Measurements from ENCODE around the gene TMOD1. TPM values are rescaled to one million over a fixed set of nuclear protein-coding genes. Genes with fewer than 3 reads are reported as not detected.

TMOD1 gene
- polyA plus RNA-seq, 5 donors: 1.2 to 8.1 (median 1.8) TPM

DNA sequence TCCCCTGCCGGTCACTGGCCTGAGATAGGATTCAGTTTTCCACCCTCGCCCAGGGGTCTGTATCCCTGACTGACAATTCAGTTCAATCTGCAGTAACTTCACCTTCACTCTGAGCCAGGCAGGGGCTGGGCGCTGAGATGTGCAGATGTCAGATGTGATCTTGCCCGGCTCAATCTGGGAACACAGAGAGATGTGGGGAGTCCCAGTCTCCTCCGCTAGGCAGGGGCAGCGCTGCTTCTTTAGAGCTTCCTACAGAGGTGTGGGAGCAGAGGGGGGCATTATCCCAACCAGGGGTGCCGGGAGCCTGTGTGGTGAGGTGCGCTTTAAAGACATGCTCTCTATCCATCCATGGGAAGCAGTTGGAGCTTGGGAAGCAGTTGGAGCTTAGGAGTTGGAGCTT lies 14.6 kb downstream of the TMOD1 start:
- no peak for DNase-seq

DNA sequence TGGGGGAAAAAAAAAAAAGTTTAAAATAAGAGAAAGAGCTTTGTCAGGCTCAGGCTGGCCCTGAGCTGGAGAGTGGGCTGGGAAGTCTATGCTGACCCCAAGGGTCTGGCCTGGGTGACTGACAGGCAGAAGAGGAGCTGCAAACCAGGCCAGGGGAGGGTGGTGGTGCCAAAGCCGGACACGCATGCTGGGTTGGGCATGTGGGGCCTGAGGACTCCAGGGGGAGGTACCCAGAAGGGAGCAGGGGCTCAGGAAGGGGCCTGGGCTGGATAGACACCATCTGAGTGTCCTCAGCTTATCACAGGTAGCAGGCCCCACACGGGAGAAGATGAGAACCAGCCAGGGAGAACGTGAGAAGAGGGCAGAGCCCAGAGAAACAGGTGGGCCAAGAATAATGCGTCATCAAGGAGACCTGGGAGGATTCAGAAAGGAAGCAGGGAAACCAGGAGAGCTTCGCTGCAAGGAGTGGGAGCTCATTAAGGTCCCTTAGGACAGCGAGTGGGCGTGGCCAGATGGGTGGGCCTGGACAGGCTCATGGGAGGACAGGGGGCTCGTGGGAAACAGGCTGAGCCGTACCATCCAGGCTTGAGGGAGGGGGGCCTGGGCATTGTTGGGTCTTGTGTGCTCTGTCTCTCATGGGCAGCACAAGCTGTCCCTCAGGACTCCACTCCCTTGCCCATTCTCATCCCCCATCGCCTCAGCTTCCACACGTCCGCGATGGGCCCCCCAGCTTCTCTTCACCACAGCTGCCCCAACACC lies 16.0 kb downstream of the TMOD1 start:
- DNase-seq: no peak

DNA sequence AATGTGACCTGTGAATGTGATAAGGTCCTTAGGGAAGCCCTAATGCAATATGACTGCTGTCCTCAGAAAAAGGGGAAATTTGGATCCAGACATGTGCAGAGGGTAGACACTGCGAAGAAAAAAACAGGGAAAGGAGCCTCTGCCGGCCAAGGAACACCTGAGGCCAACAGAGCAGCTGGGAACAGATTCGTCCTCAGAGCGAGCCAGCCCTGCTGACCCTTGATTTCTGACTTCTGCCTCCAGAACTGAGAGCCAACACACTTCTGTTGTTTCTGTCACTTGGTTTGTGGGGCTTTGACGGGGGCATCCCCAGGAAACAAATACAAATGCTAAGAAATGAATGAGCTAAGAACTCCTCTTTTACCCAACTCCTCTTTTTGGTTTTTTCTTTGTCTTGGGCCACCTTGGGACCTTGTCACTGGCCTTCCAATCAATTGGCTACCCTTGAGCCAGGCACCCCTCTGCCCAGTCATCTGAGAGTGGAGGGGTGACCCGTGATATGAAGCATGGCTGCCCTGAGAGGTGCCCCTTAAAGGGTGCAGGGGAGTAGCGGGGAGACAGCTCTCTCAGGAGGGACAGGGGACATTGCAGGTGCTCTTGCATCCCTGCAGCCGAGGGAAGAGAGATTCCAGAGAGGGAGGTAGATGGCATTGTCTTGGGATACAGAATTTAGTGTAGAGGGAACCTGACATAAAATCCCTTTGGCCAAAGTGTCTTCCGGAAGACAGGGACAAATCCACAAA lies 16.9 kb downstream of the TMOD1 start:
- no peak for DNase-seq

DNA sequence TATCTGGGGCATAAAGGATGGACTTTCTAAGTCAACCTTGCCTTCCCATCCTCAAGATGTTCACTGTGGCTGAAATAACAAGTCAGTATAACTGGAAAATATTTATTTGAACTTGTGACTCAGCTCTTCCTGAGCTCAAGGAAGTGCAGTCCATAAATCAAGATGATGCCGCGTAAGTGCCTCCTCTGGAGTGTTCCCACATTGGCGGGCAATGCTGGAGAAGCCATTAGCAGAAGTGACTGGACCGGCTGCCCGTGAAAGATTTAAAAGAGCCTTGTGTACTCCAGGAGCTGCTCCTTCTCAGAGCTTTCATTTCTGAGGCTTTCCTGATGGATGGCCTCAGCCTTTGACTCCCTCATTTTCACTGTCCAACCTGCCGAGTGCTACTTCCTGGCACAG lies 17.4 kb downstream of the TMOD1 start:
- DNase-seq: no peak

DNA sequence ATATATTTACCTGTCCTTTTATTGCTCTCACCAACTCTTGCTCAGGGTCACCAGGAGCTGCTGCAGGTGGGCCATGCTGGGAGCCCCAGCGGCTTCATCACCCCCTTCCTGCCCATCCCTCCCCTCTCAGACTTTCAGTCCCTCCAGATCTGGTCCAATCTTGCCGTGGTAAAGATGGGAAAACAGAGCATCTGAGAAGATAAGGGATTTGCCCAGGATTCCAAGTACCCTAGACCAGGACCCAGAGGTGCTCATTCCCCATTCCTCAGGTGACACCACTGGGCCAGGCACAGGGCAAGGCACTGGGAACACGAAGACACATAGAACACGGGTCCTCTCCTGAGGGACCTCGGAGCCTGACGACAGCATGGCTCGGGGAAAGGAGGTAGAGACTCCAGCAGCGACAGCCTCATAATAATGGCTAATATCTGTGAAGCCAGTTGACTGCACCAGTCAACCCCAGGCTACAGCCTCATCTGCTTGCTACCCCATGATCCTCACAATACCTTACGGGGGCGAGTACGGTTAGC lies 18.0 kb downstream of the TMOD1 start:
- DNase-seq: no peak

DNA sequence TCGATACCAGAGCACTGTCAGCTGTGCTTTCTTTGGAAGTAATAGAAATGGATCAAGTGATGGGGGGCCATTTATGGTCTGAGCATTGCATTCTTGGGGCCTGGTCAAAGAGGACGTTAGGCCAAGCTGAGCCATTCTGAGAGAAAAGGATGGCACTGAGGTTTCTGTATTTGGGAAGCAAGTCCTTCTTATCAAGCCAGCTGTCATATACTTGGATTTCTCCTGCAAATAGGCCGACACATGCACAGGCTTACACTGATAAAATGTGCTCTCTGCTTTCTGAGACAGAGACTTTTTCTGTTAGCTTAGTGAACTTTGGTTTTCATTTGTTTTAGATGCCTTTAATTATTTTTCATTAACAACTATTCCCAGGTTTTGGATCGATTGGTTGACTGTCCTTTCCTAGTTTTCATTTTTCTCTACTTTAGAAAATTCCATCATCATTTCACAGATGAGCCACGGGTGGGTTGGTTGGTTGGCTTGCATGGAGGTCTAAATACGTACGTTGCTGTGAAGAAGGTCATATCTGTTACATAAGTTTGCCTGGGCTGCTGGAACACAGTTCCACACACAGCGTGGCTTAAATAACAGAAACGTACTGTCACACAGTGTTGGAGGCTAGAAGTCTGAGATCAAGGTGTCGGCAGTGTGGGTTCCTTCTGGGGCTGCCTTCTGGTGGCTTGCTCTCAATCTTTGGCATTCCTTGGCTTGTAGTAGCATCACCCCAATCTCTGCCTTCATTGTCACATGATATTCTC lies 20.3 kb downstream of the TMOD1 start:
- DNase-seq: no peak

DNA sequence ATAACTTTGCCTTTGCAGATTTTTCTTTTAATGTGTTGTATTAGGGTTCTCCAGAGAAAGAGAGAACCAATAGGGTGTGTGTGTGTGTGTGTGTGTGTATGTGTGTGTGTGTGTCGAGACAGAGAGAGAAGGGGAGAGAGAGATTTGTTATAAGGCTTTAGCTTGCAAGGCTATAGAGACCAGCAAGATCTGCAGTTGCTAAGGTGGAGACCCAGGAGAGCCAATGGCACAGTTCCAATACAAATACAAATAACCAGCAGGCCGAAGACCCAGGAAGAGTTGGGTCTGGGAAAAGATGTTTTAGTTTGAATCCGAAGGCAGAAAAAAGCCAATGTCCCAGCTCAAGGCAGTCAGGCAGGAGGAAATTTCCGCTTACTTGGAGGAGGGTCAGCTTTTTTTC lies 23.0 kb downstream of the TMOD1 start:
- no peak for DNase-seq

DNA sequence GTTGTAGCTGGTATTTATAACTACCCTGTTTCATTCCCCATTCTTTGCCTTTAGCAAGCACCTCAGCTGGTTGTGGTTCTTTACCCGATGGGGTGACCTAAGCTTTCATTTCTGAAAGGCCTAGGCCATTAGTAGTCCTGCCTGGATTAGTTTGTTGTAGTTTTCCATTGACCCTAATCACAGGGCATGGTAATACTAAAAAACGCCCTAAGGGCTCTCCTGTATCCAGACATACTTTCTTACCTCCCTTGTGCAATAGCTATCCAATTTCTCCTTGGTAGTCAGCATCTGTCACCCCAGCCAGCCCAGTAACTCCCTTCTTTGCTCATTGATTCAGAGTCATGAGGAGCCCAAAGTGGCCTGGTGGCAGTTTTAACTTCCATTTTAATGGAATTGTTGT lies 24.0 kb downstream of the TMOD1 start:
- no peak for DNase-seq

DNA sequence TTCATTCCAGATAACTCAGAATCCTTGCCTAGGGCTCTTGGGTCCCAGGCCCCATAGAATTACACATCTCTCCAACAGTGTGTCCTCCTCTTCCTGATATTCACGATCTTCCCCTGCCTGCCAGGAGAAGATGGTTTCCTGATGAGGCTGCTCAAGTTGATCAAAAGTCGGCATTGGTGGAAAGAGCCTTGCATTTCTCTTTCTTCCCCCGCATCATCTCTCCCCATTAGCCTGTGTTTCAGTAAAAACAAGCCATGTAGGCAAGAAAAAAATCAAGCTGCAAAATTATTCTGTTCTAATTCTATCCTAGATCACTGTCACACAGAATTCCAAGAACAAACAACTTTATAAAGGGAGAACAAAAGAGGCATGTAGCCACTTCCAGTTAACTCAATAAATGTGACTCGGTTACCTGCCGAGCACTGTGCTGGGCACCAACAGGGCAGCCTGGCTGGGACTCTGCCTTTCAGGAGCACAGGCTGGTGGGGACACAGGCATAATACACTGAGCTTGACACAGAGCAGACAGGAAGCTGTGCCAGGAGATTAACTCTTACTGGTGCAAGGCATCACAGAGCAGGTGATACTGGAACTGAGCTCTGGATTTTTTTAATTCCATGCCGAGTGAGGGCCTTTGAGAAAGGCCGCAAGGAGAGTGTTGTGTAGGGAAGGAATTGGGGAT lies 25.6 kb downstream of the TMOD1 start:
- no peak for DNase-seq

DNA sequence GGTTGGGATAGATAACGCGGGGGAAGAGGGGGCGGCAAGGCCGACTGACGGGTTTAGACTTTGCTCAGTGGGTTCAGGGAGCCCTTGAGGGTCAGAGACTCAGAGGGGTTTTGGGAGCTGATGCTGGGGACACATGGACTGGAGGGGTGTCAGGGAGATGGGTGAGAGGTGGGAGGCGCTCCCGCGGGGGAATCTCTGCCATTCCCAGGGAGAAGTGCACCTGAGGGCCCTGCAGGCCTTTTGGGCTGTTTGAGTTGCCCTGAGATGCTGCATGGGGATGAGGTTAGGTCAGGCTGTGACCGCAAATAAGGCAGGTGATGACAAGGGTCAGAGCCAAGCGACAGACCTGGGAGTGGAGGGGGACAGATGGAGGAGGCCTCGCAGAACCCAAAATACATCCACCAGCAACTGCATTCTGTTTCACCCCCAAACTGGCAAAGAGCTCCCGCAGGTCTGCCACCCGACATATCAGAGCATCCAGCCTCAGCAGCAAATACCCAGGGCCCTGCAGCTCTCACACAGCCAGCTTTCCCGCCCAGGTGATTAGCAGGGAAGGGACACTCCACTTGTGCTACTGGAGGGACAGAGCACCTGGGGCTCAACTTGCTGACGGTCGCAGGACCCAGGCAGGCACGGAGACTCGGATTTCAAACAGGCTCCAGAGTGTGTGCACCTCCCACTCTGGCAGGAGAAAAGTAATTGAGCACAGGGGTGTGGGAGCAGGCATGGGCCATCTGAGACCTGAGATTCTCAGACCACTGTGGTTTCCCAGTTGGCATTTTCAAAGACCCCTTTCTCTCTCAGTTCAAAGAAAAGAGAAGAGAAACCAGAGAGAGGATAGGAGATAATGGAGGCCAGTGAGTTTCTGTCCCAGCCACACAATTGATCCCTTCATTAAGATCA lies 26.4 kb downstream of the TMOD1 start:
- no peak for DNase-seq

DNA sequence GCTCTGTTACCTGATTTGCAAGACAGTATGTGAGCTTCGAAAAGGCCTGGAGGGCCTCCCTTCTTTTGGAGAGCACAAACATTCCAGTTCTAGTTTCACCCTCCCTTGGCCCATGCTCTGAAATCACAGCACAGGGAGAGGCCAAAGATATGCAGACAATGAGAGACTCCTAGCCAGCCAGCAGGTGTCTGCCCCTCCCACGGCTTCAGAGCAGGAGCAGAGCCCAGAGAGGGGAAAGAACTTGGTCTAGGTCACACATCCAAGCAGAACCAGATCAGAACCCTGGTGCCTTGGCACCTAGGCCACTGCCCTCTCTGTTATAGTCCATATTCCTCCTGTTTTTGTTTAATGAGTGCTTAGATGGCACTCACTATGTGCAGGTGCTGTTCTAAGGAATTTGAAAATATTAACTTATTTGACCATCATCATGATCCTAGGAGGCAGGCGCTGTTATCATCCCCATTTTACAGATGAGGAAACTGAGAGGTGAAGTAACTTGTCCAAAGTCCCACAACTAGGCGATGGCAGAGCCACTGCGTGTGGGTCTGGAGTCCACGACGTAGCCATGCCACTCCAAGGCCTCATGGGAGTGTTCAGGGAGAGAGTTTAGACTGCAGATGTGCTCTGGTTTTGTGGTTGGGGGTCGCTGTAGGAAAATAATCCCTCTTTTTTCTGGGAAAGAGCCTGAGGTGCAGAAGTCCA lies 27.2 kb downstream of the TMOD1 start:
- no peak for DNase-seq

DNA sequence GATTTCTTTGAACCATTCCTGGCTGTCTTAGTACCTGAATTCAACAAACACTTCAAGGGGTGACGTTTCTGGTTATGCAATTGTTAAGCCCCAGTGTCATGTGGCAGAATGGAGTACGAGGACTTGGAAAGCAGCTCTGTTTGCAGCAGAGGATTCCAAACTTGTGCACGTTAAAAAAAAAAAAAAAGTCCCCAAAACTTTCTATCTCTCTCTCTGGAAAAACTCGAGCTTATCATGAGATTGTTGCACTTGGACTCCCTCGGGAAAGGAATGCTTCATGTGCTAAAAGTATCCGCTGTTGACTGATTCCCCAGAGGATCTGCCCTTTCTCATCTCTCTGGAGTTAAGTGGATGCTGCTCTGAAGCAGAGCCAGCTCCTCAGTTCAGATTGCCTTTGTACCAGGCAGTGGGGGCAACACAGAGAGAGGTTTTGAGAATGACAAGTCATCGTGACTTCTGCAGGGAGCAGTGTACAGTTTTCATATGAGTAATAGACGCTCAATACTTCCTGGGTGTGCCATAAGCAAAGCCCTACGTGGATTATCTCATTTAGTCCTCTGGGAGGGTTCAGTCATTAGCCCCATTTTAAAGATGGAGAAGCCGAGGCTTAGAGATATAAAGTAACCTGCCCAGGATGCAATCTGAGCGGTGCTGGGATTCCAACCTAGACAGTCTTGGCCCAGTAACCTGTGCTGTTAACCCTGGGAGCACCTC lies 28.1 kb downstream of the TMOD1 start:
- DNase-seq: no peak

DNA sequence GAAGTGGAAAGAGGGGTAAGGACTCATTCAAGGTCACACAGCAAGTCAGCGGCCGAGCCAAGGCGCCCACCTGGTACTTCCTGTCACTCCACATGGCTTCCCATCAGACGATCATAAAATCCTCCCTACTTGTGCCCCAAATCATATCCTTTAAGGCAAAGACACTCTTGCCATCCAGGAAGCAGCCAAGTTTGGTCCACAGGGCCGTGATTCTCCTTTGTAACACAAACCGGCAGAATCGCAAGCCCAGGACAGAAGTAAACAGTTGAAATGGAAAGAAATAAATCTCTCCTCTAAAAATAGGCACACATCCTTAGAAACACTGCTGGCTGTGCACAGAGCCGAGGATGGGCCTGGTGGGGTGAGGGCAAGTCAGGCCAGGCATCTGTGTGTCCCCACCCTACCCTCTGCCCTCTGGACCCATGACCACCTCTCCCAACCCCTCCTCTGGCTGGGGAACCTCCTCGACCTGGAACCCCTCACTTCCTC lies 30.5 kb downstream of the TMOD1 start:
- DNase-seq: no peak

DNA sequence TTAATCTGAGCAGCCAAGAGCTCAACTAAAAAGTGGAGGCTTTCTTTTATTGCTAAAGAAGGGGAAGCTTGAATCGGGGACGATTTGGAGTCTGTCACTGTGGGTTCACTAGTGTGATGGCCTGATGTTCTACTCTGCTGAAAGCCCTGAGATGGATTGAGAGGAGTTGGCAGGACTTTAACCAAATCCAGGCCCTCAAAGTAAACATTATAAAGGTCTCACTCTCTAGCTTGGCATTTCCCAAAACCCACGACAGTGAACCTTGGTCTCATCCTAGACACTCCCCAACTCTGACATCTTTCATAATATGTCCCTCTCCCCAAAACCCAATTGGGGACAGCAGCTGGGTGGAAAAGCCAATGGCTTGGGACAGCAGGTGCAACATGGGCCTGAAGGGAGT lies 32.7 kb downstream of the TMOD1 start:
- DNase-seq: no peak

DNA sequence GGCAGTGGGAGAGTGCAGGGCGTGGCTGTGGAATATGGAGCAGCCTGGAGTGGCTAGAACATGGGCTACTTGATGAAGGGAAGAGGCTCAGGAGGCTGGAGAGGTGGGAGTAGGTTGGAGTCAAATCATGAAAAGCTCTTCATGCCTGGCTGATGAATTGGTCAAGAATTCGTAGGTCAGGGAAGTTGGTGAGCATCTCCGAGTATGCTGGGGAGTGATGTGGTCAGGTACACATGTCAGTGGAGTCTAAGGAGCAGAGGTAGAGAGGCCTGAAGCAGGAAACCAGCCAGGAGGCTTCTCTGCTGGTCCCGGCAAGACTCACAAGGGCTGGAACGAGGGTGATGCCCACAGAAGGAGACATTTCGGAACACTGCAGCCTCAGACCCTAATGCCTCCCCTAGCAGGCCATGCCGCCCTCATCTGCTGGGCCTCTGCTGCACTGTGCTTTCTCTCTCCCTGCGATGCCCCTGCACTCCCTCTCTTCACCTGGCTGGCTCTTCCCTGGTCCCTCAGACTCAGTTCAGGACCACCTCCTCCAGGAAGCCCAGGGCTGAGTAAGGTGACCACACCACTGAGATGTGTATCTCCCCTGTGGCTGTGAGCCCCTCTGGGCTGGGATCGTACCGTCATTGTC lies 33.6 kb downstream of the TMOD1 start:
- no peak for DNase-seq

DNA sequence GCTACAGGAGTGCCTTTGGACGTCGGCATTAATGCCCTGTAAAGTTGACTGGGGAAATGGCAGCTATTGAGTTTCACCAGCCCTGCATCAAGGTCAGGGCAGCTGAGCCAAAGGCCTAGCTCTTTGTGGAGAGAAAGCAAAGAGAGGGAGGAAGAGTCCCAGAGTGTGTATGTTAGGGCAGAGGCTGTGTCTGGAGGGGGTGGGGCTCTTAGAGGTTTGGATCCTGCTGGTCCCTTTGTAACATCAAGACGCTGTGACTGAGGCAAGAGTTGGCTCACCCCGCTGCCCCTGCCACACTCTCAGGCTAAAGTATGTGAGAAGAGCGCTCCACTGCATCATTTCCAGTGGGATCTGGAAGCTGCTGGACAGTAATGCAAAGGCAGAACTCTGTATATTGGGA lies 34.3 kb downstream of the TMOD1 start:
- no peak for DNase-seq

DNA sequence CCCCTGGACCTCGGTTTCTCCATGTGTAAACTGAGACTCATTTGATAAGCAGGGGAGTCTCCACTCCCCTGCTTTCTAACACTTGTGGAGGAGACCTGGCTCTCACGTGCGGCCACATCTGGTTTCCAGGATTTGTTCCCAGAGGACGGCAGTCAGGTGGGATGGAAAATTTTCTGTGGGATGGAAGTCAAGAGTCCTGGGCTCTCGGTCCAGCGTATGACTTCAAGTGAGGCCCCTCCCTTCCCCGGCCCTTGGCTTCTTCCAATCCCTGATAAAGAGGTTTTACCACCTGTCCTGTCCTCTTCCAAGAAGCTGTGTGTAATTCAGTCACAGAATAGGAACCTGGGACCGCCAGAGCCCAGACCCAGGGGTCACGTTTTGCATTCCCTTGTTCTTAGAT lies 35.0 kb downstream of the TMOD1 start:
- no peak for DNase-seq

DNA sequence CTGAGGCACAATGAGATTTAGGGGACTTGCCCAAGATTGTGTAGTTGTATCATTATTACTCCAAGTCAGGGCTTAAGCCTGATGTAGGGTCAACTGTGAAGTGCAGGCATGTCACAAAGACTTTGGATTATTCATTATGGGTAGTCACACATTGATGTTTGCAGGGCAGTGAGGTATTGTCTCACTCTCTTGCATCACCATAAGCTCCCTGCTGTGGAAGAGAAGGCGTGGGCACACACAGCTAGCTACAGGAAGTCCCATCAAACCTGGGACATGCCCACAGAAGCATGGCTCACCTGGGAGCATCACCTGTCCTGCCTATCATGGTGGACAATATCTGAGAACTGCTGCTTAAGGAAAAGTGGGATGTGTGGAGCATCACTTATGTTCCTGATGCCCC lies 42.1 kb downstream of the TMOD1 start:
- DNase-seq: no peak

DNA sequence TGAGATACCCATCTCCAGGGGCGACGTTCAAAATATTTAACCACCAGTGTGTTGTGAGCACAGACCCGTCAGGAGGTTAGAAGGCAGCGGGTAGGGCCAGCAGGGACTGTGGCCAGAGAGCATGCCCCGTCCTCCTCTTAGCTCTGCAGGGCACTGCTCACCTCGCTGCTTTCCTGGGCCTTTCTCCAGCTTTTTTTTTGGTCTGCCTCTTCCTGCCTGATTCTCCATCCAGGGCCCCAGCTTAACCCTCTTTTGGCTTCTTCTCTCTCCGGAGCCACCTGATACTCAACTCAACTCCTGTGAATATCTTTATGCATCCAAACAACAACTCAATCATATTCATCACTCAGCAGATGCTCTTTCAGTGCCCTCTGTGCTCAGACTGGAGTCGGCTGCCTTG lies 44.0 kb downstream of the TMOD1 start:
- DNase-seq: no peak
